ENCODE results near the gene CYP4F3.

DNA sequence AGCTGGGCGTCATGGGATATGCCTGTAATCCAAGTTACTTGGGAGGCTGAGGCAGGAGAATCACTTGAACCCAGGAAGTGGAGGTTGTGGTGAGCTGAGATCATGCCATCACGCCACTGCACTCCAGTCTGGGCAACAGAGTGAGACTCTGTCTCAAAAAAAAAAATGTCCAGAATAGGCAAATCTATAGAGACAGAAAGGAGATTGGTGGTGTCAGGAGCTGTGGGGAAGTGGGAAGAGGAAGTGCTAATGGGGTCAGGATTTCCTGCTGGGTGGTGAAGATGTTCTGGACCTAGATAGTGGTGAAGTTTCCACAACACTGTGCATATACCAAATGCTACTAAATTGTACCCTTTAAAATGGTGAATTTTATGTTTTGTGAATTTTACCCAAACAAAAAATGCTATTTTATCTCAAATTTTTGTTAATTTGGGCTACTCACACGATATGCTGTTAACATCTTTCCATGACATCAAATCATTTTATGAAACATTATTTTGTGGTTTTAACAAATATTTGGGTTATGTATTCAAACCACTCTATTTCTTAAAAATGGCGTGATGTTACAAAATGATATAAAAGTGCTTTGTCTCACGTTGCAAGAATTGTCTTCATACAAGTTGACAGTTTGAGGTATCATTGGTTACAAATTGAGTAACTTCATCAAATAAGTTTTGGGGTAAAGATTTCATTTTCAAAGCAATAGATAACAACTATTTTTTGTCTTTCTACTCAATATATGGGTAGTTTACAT, 7.4 kb upstream of the CYP4F3 start:
- no peak for TF ChIP-seq EZH2 (IDR thresholded peaks at IDR 0.05)
- no peak for TF ChIP-seq POLR2AphosphoS5 (IDR thresholded peaks at IDR 0.05; ENCODE audit: borderline replicate concordance, low read depth, low read length)
- no peak for TF ChIP-seq FOXP2 (optimal IDR thresholded peaks at IDR 0.05; ENCODE audit: control extremely low read depth, extremely low read length, insufficient read depth)

Data from SK-N-MC (cell line).